Activated CD4-positive, alpha-beta T cell treated with anti-CD3 and anti-CD28 coated beads, Interleukin-2, amount 50 U/mL, for 24 hours (primary cell): ENCODE data around the gene PTPRN.
A peak's percentile ranks its signal among the peaks of the same experiment; 100 is the strongest.
"Not testable (repeated sequence)": the region's sequence is repeated elsewhere in the genome, so short reads cannot be mapped to it uniquely, and the experiment has no call there.

Experiments
- DNase-seq, 2 donors: peaks; one replicate each; pipeline ENCODE4 v3.0.0-alpha.2; 2020; ENCODE audit warnings: low read depth in 1 of 2, low spot score in 1 of 2

Gene PTPRN

GRCh38 chr2:219289195-219289536 is 20.0 kb downstream of the PTPRN start:
- no peak for DNase-seq

- no peak for DNase-seq
Observed at GRCh38 chr2:219287580-219288265, 21.5 kb downstream of the PTPRN start.

GRCh38 chr2:219287116-219287440 is 22.1 kb downstream of the PTPRN start:
- not testable (repeated sequence) for DNase-seq

GRCh38 chr2:219286436-219287115 is 22.6 kb downstream of the PTPRN start:
- no peak for DNase-seq

- no peak for DNase-seq
Observed at GRCh38 chr2:219285894-219286425, 23.2 kb downstream of the PTPRN start.

- no peak for DNase-seq
Observed at GRCh38 chr2:219285373-219285735, 23.8 kb downstream of the PTPRN start.

- no peak for DNase-seq
Observed at GRCh38 chr2:219284501-219285372, 24.5 kb downstream of the PTPRN start.

GRCh38 chr2:219282943-219283581 is 26.1 kb downstream of the PTPRN start:
- no peak for DNase-seq

GRCh38 chr2:219282375-219282774 is 26.8 kb downstream of the PTPRN start:
- no peak for DNase-seq

GRCh38 chr2:219281588-219281987 is 27.6 kb downstream of the PTPRN start:
- DNase-seq: no peak

GRCh38 chr2:219280651-219281050 is 28.6 kb downstream of the PTPRN start:
- DNase-seq: no peak

GRCh38 chr2:219279916-219280516 is 29.2 kb downstream of the PTPRN start:
- no peak for DNase-seq

- DNase-seq: peak; percentile 96 to 98
Observed at GRCh38 chr2:219279151-219279915, 29.9 kb downstream of the PTPRN start, which contains the start of gene DNAJB2. Gene DNAJB2, plus strand, starts transcription at chr2:219279366. Its CDS starts 468 bp downstream, at chr2:219279834.

- no peak for DNase-seq
Observed at GRCh38 chr2:219278655-219279150, 30.5 kb downstream of the PTPRN start.

- DNase-seq: peak; percentile 70
Observed at GRCh38 chr2:219277703-219278654, 31.2 kb downstream of the PTPRN start.

GRCh38 chr2:219274361-219274921 is 34.8 kb downstream of the PTPRN start:
- no peak for DNase-seq

GRCh38 chr2:219273937-219274336 is 35.3 kb downstream of the PTPRN start:
- no peak for DNase-seq

- DNase-seq: no peak
Observed at GRCh38 chr2:219272995-219273394, 36.2 kb downstream of the PTPRN start.
